GM23338 (cell line): ENCODE measurements around the gene PML. TPM values are rescaled to one million over a fixed set of nuclear protein-coding genes. Genes with fewer than 3 reads are reported as not detected.

Experiments
- ATAC-seq: fragments of 200-7000 bp; cut with Tn5 transposase; 3 replicates; pipeline ENCODE4 v1.9.1; 2020
- DNase-seq: peaks from one replicate; pipeline ENCODE4 v3.0.0-alpha.2; 2015; ENCODE audit warnings: low spot score
- H2AFZ ChIP-seq: fragments of 200-600 bp; sonication (generic); 2 replicates; pipeline ENCODE4 v1.8.0; 2016; ENCODE audit warnings: antibody characterized with exemption, mild to moderate bottlenecking, moderate library complexity
- H3F3A ChIP-seq: fragments of 200-600 bp; sonication (generic); replicated peaks from 2 replicates; pipeline ENCODE4 v1.8.0; 2017; ENCODE audit warnings: antibody characterized with exemption, mixed run types, low read depth
- H3K27ac ChIP-seq: fragments of 200-600 bp; sonication (generic); 2 replicates; pipeline ENCODE4 v1.6.1; 2016; ENCODE audit warnings: low read depth
- H3K27me3 ChIP-seq: fragments of 200-600 bp; sonication (generic); 2 replicates; pipeline ENCODE4 v1.8.0; 2016; ENCODE audit warnings: mild to moderate bottlenecking, mixed run types, moderate library complexity; ENCODE audit not compliant: insufficient read depth
- H3K36me3 ChIP-seq: fragments of 200-600 bp; sonication (generic); 2 replicates; pipeline ENCODE4 v1.8.0; 2016; ENCODE audit warnings: mild to moderate bottlenecking; ENCODE audit not compliant: insufficient read depth
- H3K4me1 ChIP-seq: fragments of 200-600 bp; sonication (generic); 2 replicates; pipeline ENCODE4 v1.8.0; 2016; ENCODE audit warnings: mild to moderate bottlenecking, moderate library complexity; ENCODE audit not compliant: insufficient read depth
- H3K4me2 ChIP-seq: fragments of 200-600 bp; sonication (generic); 2 replicates; pipeline ENCODE4 v1.7.1; 2017; ENCODE audit warnings: mixed run types
- H3K4me3 ChIP-seq: fragments of 200-600 bp; sonication (generic); 2 replicates; pipeline ENCODE4 v1.6.1; 2016; ENCODE audit warnings: mixed run types
- H3K79me2 ChIP-seq: fragments of 200-600 bp; sonication (generic); replicated peaks from 2 replicates; pipeline ENCODE4 v1.8.0; 2017; ENCODE audit warnings: mild to moderate bottlenecking; ENCODE audit not compliant: insufficient read depth
- H3K9me2 ChIP-seq: fragments of 200-600 bp; sonication (generic); 2 replicates; pipeline ENCODE4 v1.8.0; 2017; ENCODE audit not compliant: insufficient read depth
- H4K20me1 ChIP-seq: fragments of 200-600 bp; sonication (generic); replicated peaks from 2 replicates; pipeline ENCODE4 v1.8.0; 2017; ENCODE audit warnings: mild to moderate bottlenecking; ENCODE audit not compliant: insufficient read depth
- H3K27ac Mint-ChIP-seq: 2 replicates; pipeline ENCODE4 v1.8.0; 2020; ENCODE audit warnings: inconsistent platforms, mild to moderate bottlenecking, moderate library complexity, mixed read lengths
- H3K27me3 Mint-ChIP-seq: 3 replicates; pipeline ENCODE4 v1.8.0; 2022; ENCODE audit warnings: low read depth, mild to moderate bottlenecking, moderate library complexity, mixed read lengths, inconsistent platforms; ENCODE audit not compliant: insufficient read depth, poor library complexity
- H3K36me3 Mint-ChIP-seq: 3 replicates; pipeline ENCODE4 v1.8.0; 2021; ENCODE audit warnings: low read depth, mild to moderate bottlenecking, inconsistent platforms, moderate library complexity, mixed read lengths
- H3K4me1 Mint-ChIP-seq: 3 replicates; pipeline ENCODE4 v1.8.0; 2020; ENCODE audit warnings: mild to moderate bottlenecking, inconsistent platforms, mixed read lengths
- H3K4me3 Mint-ChIP-seq: 3 replicates; pipeline ENCODE4 v1.8.0; 2021; ENCODE audit warnings: moderate library complexity, mild to moderate bottlenecking, inconsistent platforms, mixed read lengths
- H3K9me3 Mint-ChIP-seq: 3 replicates; pipeline ENCODE4 v1.8.0; 2020; ENCODE audit warnings: moderate library complexity, mild to moderate bottlenecking, inconsistent platforms, mixed read lengths
- CREB1 ChIP-seq: fragments of 250-450 bp; sonication (Bioruptor Pico); IDR thresholded peaks from 2 replicates; pipeline ENCODE4 v1.5.0; 2020; ENCODE audit warnings: low read depth, mild to moderate bottlenecking, moderate library complexity
- ETS1 ChIP-seq: IDR thresholded peaks from 2 replicates; pipeline ENCODE4 v1.6.1; 2016; ENCODE audit warnings: antibody characterized with exemption
- EZH2 ChIP-seq: fragments of 200-600 bp; sonication (generic); IDR thresholded peaks from one replicate; pipeline ENCODE4 v1.8.0; 2017; ENCODE audit warnings: antibody characterized with exemption, mild to moderate bottlenecking, low read depth; ENCODE audit not compliant: unreplicated experiment
- EZH2phosphoT487 ChIP-seq: fragments of 200-600 bp; sonication (generic); IDR thresholded peaks from one replicate; pipeline ENCODE4 v1.8.1; 2018; ENCODE audit warnings: antibody characterized with exemption; ENCODE audit not compliant: unreplicated experiment
- JUNB ChIP-seq: IDR thresholded peaks from one replicate; pipeline ENCODE4 v1.6.1; 2016; ENCODE audit warnings: antibody characterized with exemption; ENCODE audit not compliant: unreplicated experiment
- STAT1 ChIP-seq: IDR thresholded peaks from one replicate; pipeline ENCODE4 v1.6.1; 2016; ENCODE audit warnings: antibody characterized with exemption; ENCODE audit not compliant: unreplicated experiment
- ZNF114 ChIP-seq: fragments of 250-450 bp; sonication (Bioruptor Pico); IDR thresholded peaks from 2 replicates; pipeline ENCODE4 v1.5.0; 2020; ENCODE audit warnings: mild to moderate bottlenecking, moderate library complexity
- ZNF331 ChIP-seq: fragments of 250-450 bp; sonication (Bioruptor Pico); IDR thresholded peaks from 2 replicates; pipeline ENCODE4 v1.5.0; 2020; ENCODE audit warnings: low read depth, mild to moderate bottlenecking, moderate library complexity
- ZNF462 ChIP-seq: fragments of 250-450 bp; sonication (Bioruptor Pico); IDR thresholded peaks from 2 replicates; pipeline ENCODE4 v1.5.0; 2020; ENCODE audit warnings: mild to moderate bottlenecking, moderate library complexity
- polyA plus RNA-seq: library from polyadenylated mRNA; unstranded; fragments of >200 nt; fragmentation: Nextera tagmentation; extraction: Ambion mirVana; gene quantifications from 2 replicates; pipeline ENCODE4 v1.2.1, GENCODE V29; 2016
- total RNA-seq: library from RNA; depleted of rRNA; stranded (reverse); fragments of >200 nt; shearing (Covaris generic); gene quantifications from 2 replicates; pipeline ENCODE4 v1.2.3, GENCODE V29; 2014

PML gene
- total and polyA plus RNA-seq, 2 experiments from 2014 or later = 19.0 to 73.1 TPM

- TF ChIP-seq EZH2 (no peak), ZNF114 (no peak), ZNF462 (CRISPR knock-in tag) (no peak), ZNF331 (CRISPR knock-in tag) (no peak), STAT1 (no peak), CREB1 (peak; percentile 58), JUNB (no peak)
Observed at GRCh38 chr15:73991726-73992593, 2.6 kb upstream of the PML start, which contains the start of gene STOML1 (continued).

- peaks cover 4% of the 10 kb centered on the region; the same call in 1 of the 2 replicates for H3K27me3 ChIP-seq
- Mint-ChIP-seq H3K36me3 (no peaks in the 10 kb centered on the region), H3K9me3 (no peaks in the 10 kb centered on the region), H3K27ac (no peak overlapping the region), H3K4me3 (peak overlapping the region; percentile 19; the same call in 2 of the 3 replicates), H3K27me3 (peaks cover 20% of the 10 kb centered on the region), H3K4me1 (peaks cover 20% of the 10 kb centered on the region)
- ATAC-seq (no peak), DNase-seq (no peak)
- peak overlapping the region; percentile 25; the same call in 1 of the 2 replicates for H3K4me3 ChIP-seq
- no peak overlapping the region; the same call in 1 of the 2 replicates for H3K4me2 ChIP-seq
- H3K9me2 ChIP-seq = no peaks in the 10 kb centered on the region
- H3F3A ChIP-seq = no peaks in the 10 kb centered on the region
- no peaks in the 10 kb centered on the region for H3K36me3 ChIP-seq
- peaks cover 24% of the 10 kb centered on the region for H3K79me2 ChIP-seq
- peaks cover 3% of the 10 kb centered on the region; the same call in 1 of the 2 replicates for H4K20me1 ChIP-seq
- H3K27ac ChIP-seq = no peak overlapping the region
- H3K4me1 ChIP-seq = peaks cover 9% of the 10 kb centered on the region
- peak overlapping the region; percentile 88 for H2AFZ ChIP-seq
- TF ChIP-seq ZNF114 = no peak
- no peak for TF ChIP-seq ETS1
- TF ChIP-seq EZH2phosphoT487 = no peak
- TF ChIP-seq JUNB = no peak
- no peak for TF ChIP-seq STAT1
- TF ChIP-seq EZH2 = no peak
Observed at GRCh38 chr15:73992594-73992898, 2.0 kb upstream of the PML start.
